HG03378 (cell line): Measurements from ENCODE around the gene SBNO1.
"Not testable (repeated sequence)": the region's sequence is repeated elsewhere in the genome, so short reads cannot be mapped to it uniquely, and the experiment has no call there.

Experiments used
- ATAC-seq: cut with Tn5 transposase; IDR thresholded peaks from one replicate; pipeline ENCODE4 v1.9.1; 2021; ENCODE audit warnings: mild to moderate bottlenecking, moderate library complexity; ENCODE audit not compliant: unreplicated experiment

The SBNO1 gene

DNA sequence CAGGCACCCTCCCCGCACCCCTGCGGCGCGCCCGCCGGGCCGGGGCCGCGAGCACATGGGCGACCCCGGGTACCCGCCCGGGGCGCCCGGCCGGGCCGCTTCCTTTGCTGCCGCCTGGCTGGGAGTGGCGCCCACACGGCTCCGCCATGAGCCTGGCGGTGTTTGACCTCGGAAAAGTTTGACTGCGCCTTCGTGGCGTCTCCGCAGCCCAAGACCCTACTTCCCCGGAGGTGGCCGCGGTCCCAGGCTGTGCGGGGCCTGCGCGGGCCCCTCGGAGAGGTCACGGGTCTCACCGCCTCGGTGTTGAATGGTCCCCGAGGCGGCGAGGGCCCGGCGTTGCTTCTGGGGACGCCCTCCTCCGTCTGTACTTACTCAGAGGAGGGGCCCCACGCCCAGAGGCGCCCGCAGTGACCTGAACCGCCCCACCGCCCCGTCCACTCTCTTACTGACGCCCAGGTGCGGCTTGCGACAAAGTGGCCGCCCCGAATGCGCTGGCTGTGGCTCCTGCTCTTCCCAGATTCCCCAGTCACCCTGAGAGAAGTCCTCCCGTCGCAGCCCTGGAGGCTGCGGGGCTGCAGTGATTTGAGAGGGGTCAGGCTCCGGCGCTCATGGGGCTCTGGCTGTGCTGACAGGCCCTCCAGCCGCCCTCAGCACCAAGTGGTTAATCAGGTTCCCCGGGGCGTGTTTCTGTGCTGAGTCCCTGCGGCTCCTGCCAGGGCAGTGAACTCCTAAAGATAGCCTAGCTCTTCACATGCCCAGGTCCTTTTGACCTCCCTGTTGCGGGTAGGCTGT lies 25.1 kb upstream of the SBNO1 start:
- no peak for ATAC-seq

- ATAC-seq: no peak
These were observed 24.4 kb upstream of the SBNO1 start for GRCh38 chr12:123388951-123389559.

DNA sequence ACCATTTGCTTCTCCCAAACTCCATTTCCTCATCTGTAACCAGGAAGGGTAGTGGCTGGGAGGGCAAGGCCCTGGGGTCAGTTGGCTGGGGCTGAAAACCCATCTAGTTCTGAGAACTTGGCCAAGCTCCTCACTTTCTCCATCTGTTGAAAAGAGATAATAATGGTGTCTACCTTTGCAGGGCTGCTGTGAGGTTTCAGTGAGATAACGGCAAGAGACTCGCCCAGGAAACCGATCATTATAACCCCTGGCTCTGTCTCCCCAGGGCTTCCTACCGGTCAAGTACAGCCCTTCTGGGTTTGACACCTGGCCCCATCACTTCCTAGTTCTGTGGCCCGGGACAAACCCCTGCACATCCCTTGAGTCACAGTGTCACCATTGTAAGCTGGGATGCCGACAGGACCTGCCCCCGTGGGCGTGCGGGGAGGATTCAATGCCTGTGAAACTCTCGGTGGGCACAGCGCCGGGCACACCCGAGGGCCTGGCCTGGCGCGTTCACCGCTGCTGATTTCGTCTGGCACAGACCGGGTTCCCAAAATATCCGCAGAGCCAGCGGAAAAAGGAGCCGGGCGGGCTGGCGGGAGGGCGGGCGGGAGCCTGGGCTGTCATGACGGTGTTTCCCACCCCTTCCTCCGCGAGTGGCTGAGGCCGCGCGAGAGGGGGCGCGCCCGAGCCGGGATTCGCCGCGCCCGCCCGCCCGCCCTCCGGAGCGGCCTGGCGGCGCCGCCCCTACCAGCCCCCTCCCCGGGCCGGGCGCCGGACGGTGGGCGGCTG lies 23.7 kb upstream of the SBNO1 start:
- ATAC-seq: peak; percentile 34

DNA sequence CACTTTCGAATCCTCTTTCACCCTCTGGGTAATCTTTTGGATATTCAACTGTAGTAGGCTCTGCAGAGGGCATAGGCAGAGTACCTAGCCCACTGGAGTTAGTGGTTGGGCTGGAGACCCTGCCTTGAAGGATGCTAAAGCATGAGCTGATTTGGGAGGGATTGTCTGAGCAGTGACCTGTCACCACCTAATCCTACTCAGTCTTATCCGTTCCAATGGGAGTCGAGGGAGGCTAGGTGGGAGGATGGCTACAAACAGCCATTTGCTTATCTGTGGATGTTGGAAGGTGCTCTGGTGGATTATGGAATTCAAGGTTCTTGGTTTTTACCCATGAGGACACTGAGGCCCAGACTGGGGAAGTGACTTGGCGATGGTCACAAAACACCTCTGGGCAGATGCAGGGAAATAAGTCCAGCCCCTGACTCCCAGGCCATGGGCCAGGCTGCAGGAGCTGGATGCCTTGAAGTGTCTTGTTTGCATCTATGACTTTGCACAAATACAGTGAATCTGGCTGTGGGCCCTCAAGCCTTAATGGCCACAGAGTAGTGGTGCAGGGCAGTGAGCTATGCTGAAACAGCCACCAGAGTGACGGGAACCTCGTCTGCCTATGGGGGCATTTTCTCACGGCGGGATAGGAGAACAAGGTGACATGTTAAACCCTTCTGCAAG lies 23.0 kb upstream of the SBNO1 start:
- ATAC-seq: no peak

- ATAC-seq: not testable (repeated sequence)
These were observed 20.9 kb upstream of the SBNO1 start for GRCh38 chr12:123385536-123385935.

GRCh38 chr12:123384994-123385376 lies 20.3 kb upstream of the SBNO1 start:
- ATAC-seq: no peak

GRCh38 chr12:123384318-123384993 lies 19.8 kb upstream of the SBNO1 start:
- no peak for ATAC-seq

DNA sequence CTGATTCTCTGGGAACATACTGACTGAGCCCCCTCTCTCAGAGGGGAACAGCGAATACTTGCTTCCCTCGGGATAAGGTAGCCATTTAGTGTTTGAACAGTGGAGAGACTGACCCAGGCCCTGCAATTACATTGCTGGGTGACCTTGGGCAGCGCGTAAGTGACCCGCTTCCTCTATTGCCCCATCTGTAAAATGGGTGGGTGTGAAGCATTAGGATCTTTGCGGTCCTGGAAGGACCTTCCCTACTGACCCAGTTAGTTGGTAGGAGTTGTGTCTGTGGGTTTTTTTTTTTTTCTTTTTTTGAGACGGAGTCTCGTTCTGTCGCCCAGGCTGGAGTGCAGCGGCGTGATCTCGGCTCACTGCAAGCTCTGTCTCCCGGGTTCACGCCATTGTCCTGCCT lies 18.0 kb upstream of the SBNO1 start:
- ATAC-seq: no peak

DNA sequence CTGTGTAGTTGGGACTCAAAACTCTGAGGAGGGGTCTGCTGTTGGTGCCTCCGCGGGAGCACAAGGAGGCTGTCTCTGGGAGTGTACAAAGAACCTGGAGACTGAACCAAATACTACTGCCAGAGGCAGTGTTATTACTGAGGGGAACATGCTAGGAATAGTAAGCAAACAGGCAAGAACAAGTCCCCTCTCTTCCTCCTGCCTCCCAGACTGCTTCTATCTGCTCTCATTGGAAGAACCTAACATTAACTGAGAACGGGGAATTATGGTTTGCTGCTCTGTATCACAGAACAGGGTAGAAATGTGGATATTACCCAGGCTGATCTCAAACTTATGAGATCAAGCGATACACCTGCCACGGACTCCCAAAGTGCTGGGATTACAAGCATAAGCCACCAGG lies 14.7 kb upstream of the SBNO1 start:
- ATAC-seq: no peak

DNA sequence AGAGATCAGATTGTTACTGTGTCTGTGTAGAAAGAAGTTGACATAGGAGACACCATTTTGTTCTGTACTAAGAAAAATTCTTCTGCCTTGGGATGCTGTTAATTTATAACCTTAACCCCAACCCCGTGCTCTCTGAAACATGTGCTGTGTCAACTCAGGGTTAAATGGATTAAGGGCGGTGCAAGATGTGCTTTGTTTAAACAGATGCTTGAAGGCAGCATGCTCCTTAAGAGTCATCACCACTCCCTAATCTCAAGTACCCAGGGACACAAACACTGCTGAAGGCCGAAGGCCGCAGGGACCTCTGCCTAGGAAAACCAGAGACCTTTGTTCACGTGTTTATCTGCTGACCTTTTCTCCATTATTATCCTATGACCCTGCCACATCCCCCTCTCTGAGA lies 7.8 kb upstream of the SBNO1 start:
- ATAC-seq: not testable (repeated sequence)

- ATAC-seq: not testable (repeated sequence)
These were observed 7.2 kb upstream of the SBNO1 start for GRCh38 chr12:123371667-123372368.

GRCh38 chr12:123369229-123369628 lies 4.6 kb upstream of the SBNO1 start:
- ATAC-seq: no peak

GRCh38 chr12:123368431-123368830 lies 3.8 kb upstream of the SBNO1 start:
- ATAC-seq: not testable (repeated sequence)

DNA sequence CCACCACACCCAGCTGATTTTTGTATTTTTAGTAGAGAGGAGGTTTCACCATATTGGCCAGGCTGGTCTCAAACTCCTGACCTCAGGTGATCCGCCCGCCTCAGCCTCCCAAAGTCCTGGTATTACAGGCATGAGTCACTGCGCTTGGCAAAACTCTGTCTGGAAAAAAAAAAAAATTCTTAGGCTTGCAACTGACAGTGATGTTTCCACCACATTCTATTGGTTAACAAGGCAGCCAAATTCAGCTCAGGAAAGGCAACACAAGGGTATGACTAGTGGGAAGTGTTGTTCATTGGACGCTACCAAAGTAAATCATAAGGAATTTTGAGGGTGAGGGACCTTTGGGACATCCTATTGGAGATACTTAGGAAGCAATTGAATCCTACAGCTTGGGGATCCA lies 2.9 kb upstream of the SBNO1 start:
- no peak for ATAC-seq

DNA sequence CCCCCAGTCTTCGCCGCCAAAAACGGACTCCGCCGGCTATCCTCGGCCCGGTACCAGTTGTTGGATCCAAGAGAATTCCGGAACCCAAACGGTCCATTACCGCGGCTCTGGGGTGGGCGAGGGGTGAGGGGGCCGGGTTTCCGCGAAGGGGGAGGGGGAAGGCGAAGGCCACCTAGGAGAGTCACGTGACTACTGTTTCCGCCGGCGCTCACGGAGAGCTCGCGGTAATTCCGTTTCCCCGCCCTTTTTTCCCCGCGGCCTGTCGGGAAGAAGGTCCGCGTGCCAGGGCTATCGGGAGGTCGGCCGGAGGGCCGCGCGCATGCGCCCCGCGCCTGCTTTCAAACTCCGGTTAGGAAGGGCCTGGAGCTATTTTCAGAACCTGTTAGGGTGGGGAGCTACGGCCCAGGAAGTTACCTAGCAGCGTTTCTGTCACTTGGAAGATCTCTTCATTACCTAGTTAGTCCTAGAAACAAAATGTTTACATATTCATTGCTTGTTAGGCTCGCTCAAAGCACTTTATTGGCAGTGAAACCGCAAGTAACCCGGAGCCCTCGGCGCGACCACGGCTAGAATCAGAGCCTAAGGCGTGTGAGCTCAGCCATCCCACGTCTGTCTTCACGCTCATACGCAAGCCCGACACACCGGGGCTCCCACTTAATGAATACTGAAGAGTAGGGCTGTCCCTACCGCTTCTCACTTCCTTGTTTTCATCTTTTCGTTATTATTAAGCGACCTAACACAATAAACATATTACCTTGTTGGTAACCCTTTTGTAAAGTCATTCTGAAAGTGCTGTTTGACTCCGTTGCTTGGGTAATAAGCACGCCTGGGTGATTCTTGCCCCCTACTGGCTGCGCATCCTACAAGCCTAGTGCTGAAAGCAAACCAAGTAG lies 624 bp upstream of the SBNO1 start:
- ATAC-seq: peak; percentile 79

DNA sequence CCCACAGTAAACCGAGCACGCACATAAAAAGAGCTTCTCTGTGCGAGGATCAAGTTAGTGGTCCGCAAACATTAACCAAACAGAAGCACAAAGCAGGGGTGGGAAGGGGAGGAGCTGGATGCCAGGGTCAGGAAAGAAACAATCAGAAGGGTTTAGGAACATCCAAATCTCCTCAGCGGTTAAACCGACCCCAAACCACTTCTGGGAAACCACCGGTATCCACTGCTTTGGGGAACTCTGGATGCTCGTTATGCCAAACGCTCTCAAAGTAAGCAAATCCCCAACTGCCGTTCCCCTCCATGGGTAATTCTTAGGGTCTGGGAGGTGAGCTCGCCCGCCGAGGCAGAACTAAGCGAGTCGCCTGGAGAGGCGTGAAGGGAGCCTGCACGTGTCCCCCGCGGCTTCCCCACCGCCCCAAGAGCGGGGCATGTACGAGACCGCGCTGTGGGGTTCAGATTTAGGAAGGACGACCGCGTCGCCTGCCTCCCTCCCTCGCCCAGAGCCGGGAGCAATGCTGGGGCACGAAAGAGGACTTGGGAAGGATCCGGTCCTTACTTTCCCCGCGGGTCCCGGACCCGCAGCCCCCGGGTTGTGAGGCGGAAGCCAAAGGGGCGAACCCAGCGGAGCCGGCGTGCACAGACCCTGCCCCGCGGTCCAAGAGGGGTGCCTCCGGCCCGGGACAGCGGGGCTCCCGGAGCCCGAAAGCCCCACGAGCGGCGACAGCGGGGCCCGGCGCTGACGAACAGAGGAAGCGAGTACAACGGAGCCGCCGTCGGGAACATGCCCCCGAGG lies 711 bp downstream of the SBNO1 start:
- ATAC-seq: no peak

DNA sequence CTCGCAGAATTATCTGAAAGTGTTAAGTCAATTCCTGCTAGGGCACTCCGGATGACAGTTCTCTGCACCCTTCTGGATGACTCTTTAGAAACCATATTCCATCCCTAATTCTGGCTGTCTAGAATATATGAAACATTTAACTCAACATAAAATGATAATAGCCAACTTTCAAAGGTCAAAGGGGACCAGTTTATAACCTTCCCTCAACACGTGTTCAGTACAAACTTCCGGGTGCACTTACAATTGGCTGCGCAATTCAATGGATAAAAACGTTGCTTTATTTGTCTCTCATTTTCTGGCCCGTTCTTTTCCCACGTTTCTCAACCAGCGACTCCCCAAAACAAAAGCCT lies 1.3 kb downstream of the SBNO1 start:
- no peak for ATAC-seq

DNA sequence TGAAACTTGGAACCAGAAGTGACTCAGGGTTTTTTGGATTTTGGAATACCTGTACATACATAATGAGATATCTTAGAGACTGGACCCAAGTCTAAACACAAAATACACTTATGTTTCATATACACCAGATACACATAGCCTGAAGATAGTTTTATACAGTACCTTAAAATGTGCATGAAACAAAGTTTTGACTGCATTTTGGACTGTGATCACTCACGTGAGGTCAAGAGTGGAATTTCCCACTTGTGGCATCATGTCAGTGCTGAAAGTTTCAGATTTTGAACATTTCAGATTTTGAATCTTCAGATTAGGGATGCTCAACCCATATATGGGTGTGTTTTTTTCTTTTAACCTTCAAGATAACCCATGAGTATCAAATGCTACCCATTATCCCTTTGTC lies 6.6 kb downstream of the SBNO1 start:
- ATAC-seq: no peak
